Activated B cell treated with CpG ODN at 0.5 μM for 24 hours (primary cell): ENCODE results near the gene AUTS2. TPM values are rescaled to one million over a fixed set of nuclear protein-coding genes. Genes with fewer than 3 reads are reported as not detected.

Experiments
- ATAC-seq: fragments of 200-7000 bp; cut with Tn5 transposase; one replicate; pipeline ENCODE4 v1.10.0; 2021; ENCODE audit warnings: low read depth, mild to moderate bottlenecking, moderate library complexity
- CTCF ChIA-PET: fragments of 350-600 bp; sonication (Branson Sonifier 250); formaldehyde crosslinking; loops from one replicate; lab custom pipeline; 2021; ENCODE audit warnings: antibody characterized with exemption; lab: Charles Lee
- POLR2A ChIA-PET: fragments of 350-600 bp; sonication (Branson Sonifier 250); formaldehyde crosslinking; loops from one replicate; lab custom pipeline; 2021; ENCODE audit warnings: antibody characterized with exemption; lab: Charles Lee
- DNase-seq: peaks from one replicate; pipeline ENCODE4 v3.0.0; 2022
- H3K27ac Mint-ChIP-seq: one replicate; pipeline ENCODE4 v1.8.0; 2020; ENCODE audit warnings: mixed read lengths
- H3K27me3 Mint-ChIP-seq: one replicate; pipeline ENCODE4 v1.8.0; 2021; ENCODE audit warnings: mixed read lengths
- H3K36me3 Mint-ChIP-seq: one replicate; pipeline ENCODE4 v1.8.0; 2021; ENCODE audit warnings: low read depth, mixed read lengths
- H3K4me1 Mint-ChIP-seq: one replicate; pipeline ENCODE4 v1.8.0; 2021; ENCODE audit warnings: mixed read lengths
- H3K4me3 Mint-ChIP-seq: one replicate; pipeline ENCODE4 v1.8.0; 2020; ENCODE audit warnings: mild to moderate bottlenecking, mixed read lengths
- H3K9me3 Mint-ChIP-seq: one replicate; pipeline ENCODE4 v1.8.0; 2020; ENCODE audit warnings: mixed read lengths
- intact Hi-C: fragments of 100-400 bp; cut with micrococcal nuclease; formaldehyde crosslinking; loops from one replicate; pipeline ENCODE4 v1.15.1; 2024
- total RNA-seq: library from RNA; stranded (reverse); gene quantifications from 2 replicates; pipeline ENCODE4 v1.2.3, GENCODE V29; 2022
- TF ChIP-seq, protein P1 (sequence below): fragments of 200-600 bp; IDR thresholded peaks from one replicate; pipeline ENCODE4 v1.8.0; 2022; ENCODE audit warnings: antibody characterized with exemption, mild to moderate bottlenecking

The AUTS2 gene
- total RNA-seq, 1 donor from 2014 or later, result 15.9 TPM

GRCh38 chr7:70434821-70435220 is 836.5 kb downstream of the AUTS2 start:
- ATAC-seq, result no peak
- Mint-ChIP-seq H3K36me3 (peaks cover 8% of the 10 kb centered on the region), H3K9me3 (no peaks in the 10 kb centered on the region), H3K27me3 (no peaks in the 10 kb centered on the region), H3K4me1 (no peaks in the 10 kb centered on the region), H3K27ac (no peak overlapping the region), H3K4me3 (no peak overlapping the region)
- DNase-seq, result no peak
- TF ChIP-seq, protein P1, sequence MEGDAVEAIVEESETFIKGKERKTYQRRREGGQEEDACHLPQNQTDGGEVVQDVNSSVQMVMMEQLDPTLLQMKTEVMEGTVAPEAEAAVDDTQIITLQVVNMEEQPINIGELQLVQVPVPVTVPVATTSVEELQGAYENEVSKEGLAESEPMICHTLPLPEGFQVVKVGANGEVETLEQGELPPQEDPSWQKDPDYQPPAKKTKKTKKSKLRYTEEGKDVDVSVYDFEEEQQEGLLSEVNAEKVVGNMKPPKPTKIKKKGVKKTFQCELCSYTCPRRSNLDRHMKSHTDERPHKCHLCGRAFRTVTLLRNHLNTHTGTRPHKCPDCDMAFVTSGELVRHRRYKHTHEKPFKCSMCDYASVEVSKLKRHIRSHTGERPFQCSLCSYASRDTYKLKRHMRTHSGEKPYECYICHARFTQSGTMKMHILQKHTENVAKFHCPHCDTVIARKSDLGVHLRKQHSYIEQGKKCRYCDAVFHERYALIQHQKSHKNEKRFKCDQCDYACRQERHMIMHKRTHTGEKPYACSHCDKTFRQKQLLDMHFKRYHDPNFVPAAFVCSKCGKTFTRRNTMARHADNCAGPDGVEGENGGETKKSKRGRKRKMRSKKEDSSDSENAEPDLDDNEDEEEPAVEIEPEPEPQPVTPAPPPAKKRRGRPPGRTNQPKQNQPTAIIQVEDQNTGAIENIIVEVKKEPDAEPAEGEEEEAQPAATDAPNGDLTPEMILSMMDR, result no peak
- intact Hi-C loops, result no loop called here
- POLR2A ChIA-PET, result no interaction called here
- CTCF ChIA-PET, result no interaction called here

DNA sequence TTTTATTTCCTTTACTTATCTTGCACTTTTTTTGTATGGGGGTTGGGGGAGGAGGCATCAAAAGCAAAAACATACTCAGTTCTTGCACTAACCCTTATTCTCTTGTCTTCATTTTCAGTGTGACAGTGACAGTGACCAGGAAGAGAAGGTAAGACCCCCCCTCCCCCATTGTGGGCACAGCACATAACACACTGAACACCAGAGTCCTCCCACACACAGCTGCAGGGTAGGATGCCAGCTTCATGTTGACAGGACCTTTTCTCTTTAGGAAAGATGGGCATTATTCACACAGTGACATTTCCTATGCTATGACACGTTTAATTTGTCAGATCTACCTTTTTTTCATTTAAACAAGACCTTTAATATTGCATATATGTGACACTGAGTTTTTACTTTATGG is 837.4 kb downstream of the AUTS2 start:
- H3K4me1 Mint-ChIP-seq, result no peaks in the 10 kb centered on the region
- peaks cover 6% of the 10 kb centered on the region for H3K36me3 Mint-ChIP-seq
- DNase-seq, result no peak
- CTCF ChIA-PET, result no interaction called here
- no peaks in the 10 kb centered on the region for H3K9me3 Mint-ChIP-seq
- H3K27me3 Mint-ChIP-seq, result no peaks in the 10 kb centered on the region
- POLR2A ChIA-PET, result no interaction called here
- H3K4me3 Mint-ChIP-seq, result no peak overlapping the region
- intact Hi-C loops, result no loop called here
- TF ChIP-seq, protein P1, result no peak
- no peak overlapping the region for H3K27ac Mint-ChIP-seq
- no peak for ATAC-seq

- H3K9me3 Mint-ChIP-seq, result no peaks in the 10 kb centered on the region
- CTCF ChIA-PET, result no interaction called here
These were observed 838.6 kb downstream of the AUTS2 start for GRCh38 chr7:70436790-70437350.

GRCh38 chr7:70439651-70440050 is 841.4 kb downstream of the AUTS2 start:
- H3K4me1 Mint-ChIP-seq, result peaks cover 6% of the 10 kb centered on the region
- H3K9me3 Mint-ChIP-seq, result no peaks in the 10 kb centered on the region
- CTCF ChIA-PET, result no interaction called here
- POLR2A ChIA-PET, result no interaction called here
- intact Hi-C loops, result no loop called here
- H3K27me3 Mint-ChIP-seq, result no peaks in the 10 kb centered on the region
- ATAC-seq, result no peak
- no peak for DNase-seq
- H3K4me3 Mint-ChIP-seq, result no peak overlapping the region
- H3K36me3 Mint-ChIP-seq, result peaks cover 6% of the 10 kb centered on the region
- H3K27ac Mint-ChIP-seq, result no peak overlapping the region
- TF ChIP-seq, protein P1, result no peak

More at GRCh38 chr7:70436790-70437350, 838.6 kb downstream of the AUTS2 start:
- TF ChIP-seq, protein P1, result no peak
- peaks cover 6% of the 10 kb centered on the region for H3K36me3 Mint-ChIP-seq
- DNase-seq (no peak), ATAC-seq (no peak)
- H3K27me3 Mint-ChIP-seq, result no peaks in the 10 kb centered on the region
- intact Hi-C loops, result no loop called here
- no peak overlapping the region for H3K27ac Mint-ChIP-seq
- no peak overlapping the region for H3K4me3 Mint-ChIP-seq
- H3K4me1 Mint-ChIP-seq, result peaks cover 1% of the 10 kb centered on the region
- POLR2A ChIA-PET, result no interaction called here

DNA sequence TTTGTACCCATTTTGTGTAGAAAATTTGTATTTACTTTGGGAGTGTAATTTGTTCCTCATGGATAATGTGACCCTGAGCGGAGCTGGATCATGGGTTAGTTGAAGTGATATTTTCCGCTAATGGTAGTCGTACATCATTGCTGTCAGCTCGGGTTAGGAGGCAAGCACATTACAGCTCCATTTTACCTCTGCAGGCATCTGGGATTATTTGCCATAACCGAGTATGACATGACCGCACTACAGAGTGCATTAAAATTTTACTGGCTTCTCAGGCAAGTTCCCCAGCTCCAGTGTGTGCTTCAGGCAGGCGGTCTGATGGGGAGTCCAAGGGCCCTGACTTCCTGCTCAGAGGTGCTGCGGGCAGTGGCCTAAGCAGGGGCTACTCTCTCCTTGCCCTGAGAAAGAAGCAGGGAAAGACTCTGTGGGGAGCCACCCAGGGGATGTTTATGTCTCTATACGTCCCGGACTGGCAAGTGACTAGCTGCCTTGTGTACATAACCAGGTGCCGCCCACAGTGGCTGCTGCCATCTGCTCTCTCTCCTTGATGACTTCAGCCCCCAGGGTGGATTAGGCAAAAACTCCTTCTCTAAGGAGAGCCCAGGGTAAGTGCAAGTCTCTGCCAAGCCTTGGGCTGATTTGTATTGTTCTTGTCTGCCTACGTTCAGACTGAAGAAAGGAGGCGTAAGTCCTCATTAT is 848.3 kb downstream of the AUTS2 start:
- intact Hi-C loops, result no loop called here
- ATAC-seq (no peak), DNase-seq (no peak)
- TF ChIP-seq, protein P1, result no peak
- Mint-ChIP-seq H3K36me3 (no peaks in the 10 kb centered on the region), H3K9me3 (no peaks in the 10 kb centered on the region), H3K27me3 (no peaks in the 10 kb centered on the region), H3K27ac (no peak overlapping the region), H3K4me3 (no peak overlapping the region), H3K4me1 (peaks cover 8% of the 10 kb centered on the region)
- CTCF ChIA-PET, result no interaction called here
- POLR2A ChIA-PET, result no interaction called here
